MG63 (cell line): Measurements from ENCODE around the gene BCR. TPM values are rescaled to one million over a fixed set of nuclear protein-coding genes. Genes with fewer than 3 reads are reported as not detected.
A peak's percentile ranks its signal among the peaks of the same experiment; 100 is the strongest.
"Not testable (repeated sequence)": the region's sequence is repeated elsewhere in the genome, so short reads cannot be mapped to it uniquely, and the experiment has no call there.

ENCODE experiments used
- DNase-seq: peaks from one replicate; pipeline ENCODE4 v3.0.0-alpha.2; 2020
- H3K27me3 ChIP-seq: fragments of 250-450 bp; sonication (Bioruptor Pico); 2 replicates; pipeline ENCODE4 v1.5.1; 2020; ENCODE audit warnings: mild to moderate bottlenecking, moderate library complexity
- H3K36me3 ChIP-seq: fragments of 250-450 bp; sonication (Bioruptor Pico); 2 replicates; pipeline ENCODE4 v1.5.1; 2020; ENCODE audit warnings: mild to moderate bottlenecking, moderate library complexity
- H3K4me3 ChIP-seq: fragments of 250-450 bp; sonication (Bioruptor Pico); 2 replicates; pipeline ENCODE4 v1.5.1; 2020; ENCODE audit warnings: mild to moderate bottlenecking, moderate library complexity
- H3K9me3 ChIP-seq: fragments of 250-450 bp; sonication (Bioruptor Pico); 2 replicates; pipeline ENCODE4 v1.5.1; 2020; ENCODE audit warnings: mild to moderate bottlenecking, moderate library complexity
- total RNA-seq: library from RNA; depleted of rRNA; stranded (reverse); fragments of >200 nt; shearing (Covaris generic); gene quantifications from 2 replicates; pipeline ENCODE4 v1.2.3, GENCODE V29; 2014; ENCODE audit warnings: low replicate concordance; rRNA removed

The BCR gene
- 10.6 and 17.3 TPM in 2 replicates for total RNA-seq

GRCh38 chr22:23180301-23180892 lies at the start of gene BCR:
Gene BCR, plus strand, starts transcription at chr22:23180509. Its CDS starts 452 bp downstream, at chr22:23180961.
- peak; percentile 68 for DNase-seq
- peaks cover 3% of the 10 kb centered on the region; the same call in 1 of the 2 replicates for H3K36me3 ChIP-seq
- no peaks in the 10 kb centered on the region for H3K27me3 ChIP-seq
- peak within 1 kb of the TSS; percentile 50 for H3K4me3 ChIP-seq
- H3K9me3 ChIP-seq, result no peaks in the 10 kb centered on the region; the same call in 1 of the 2 replicates

DNA sequence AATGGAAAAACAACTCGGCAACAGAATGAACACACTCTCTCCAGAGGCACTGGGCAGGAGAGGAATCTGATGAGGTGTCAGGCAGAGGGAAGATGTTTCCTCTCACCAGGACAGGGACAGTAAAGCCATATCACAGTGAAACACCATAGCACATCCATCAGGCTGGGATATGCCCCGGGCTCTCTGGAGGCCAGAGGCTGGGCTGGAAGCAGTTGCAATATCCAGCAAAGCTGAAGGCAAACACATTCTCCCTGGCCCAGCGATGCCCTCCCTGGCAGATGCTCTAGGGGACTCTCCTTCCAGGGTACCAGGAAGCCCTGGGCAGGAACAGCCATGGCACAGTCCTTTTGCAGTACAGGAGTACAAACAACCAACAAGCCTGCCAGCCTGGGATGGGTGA lies 49.6 kb upstream of the BCR start:
- DNase-seq, result no peak
- H3K27me3 ChIP-seq, result no peaks in the 10 kb centered on the region
- H3K36me3 ChIP-seq, result no peaks in the 10 kb centered on the region
- H3K9me3 ChIP-seq, result no peaks in the 10 kb centered on the region
- no peak overlapping the region for H3K4me3 ChIP-seq

DNA sequence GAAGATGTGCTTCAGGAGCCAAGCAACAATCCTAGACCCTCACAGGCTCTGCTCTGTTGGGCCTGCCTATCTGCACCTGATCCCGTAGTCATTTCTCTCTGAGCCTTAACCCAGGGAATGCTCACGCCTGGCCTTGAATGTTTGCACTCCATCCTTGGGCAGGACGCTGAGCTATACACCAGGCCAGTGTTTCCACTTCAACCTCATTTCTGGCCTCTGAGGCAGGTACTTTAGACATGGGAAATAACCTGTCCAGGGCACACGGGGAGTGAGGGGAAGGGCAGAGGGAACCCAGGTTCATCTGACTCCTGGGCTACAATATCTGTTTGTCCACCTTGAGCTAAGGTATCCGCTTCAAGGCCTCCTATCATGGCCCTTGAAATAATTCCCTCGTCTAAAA lies 48.4 kb upstream of the BCR start:
- H3K9me3 ChIP-seq, result no peaks in the 10 kb centered on the region
- DNase-seq, result no peak
- no peaks in the 10 kb centered on the region for H3K36me3 ChIP-seq
- no peak overlapping the region for H3K4me3 ChIP-seq
- H3K27me3 ChIP-seq, result no peaks in the 10 kb centered on the region

- H3K9me3 ChIP-seq, result no peaks in the 10 kb centered on the region
- H3K4me3 ChIP-seq, result no peak overlapping the region
- H3K27me3 ChIP-seq, result no peaks in the 10 kb centered on the region
- no peaks in the 10 kb centered on the region for H3K36me3 ChIP-seq
- DNase-seq, result no peak
These were observed 47.8 kb upstream of the BCR start for GRCh38 chr22:23132376-23133091.

DNA sequence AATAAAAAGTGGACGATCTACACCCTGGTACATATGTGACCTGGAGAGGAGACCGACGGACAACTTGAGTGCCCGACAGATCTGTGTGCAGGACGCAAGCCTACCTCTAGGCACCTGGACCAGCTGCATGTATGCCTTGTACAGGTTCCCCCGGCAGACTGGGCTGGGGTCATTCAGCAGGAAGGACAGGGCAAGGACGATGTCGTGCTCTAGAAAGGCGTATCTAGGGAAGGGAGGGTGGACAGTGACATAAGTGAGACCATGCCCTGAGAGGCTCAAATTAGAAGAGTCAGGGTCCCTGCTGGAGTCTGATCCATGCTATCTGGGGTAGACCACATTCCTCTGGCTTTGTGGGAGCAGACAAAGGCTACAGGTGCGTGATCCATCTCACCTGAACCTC lies 46.4 kb upstream of the BCR start:
- H3K4me3 ChIP-seq, result no peak overlapping the region
- no peaks in the 10 kb centered on the region for H3K36me3 ChIP-seq
- no peak for DNase-seq
- H3K9me3 ChIP-seq, result no peaks in the 10 kb centered on the region
- H3K27me3 ChIP-seq, result no peaks in the 10 kb centered on the region

- not testable (repeated sequence) for DNase-seq, H3K4me3 ChIP-seq, H3K27me3 ChIP-seq, H3K9me3 ChIP-seq, H3K36me3 ChIP-seq
These were observed 43.3 kb upstream of the BCR start for GRCh38 chr22:23136991-23137390.

DNA sequence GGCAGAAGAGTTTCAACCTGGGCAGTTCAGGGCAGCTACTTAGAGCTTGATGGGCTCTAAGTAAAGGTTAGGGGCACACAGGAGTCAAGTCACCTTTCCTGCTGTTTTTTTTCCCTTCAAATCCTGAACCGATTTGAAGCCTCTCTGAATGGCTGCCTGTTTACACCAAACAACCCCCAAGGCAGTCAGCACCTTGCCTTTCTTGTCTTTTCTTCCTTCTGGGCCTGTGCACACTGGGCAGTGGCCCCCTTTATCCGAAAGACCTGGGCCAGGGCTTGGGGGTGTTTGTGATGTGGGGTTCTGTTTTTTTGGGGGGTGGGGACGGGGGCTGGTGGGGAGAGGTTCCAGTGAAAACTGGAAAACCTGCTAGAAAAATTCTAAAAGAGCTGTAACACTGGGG lies 42.8 kb upstream of the BCR start:
- Histone ChIP-seq H3K27me3 (no peaks in the 10 kb centered on the region), H3K4me3 (no peak overlapping the region), H3K36me3 (no peaks in the 10 kb centered on the region), H3K9me3 (no peaks in the 10 kb centered on the region)
- no peak for DNase-seq

GRCh38 chr22:23137905-23138561 lies 42.3 kb upstream of the BCR start:
- DNase-seq, result no peak
- H3K4me3 ChIP-seq, result no peak overlapping the region
- no peaks in the 10 kb centered on the region for H3K27me3 ChIP-seq
- H3K9me3 ChIP-seq, result no peaks in the 10 kb centered on the region
- H3K36me3 ChIP-seq, result no peaks in the 10 kb centered on the region

DNA sequence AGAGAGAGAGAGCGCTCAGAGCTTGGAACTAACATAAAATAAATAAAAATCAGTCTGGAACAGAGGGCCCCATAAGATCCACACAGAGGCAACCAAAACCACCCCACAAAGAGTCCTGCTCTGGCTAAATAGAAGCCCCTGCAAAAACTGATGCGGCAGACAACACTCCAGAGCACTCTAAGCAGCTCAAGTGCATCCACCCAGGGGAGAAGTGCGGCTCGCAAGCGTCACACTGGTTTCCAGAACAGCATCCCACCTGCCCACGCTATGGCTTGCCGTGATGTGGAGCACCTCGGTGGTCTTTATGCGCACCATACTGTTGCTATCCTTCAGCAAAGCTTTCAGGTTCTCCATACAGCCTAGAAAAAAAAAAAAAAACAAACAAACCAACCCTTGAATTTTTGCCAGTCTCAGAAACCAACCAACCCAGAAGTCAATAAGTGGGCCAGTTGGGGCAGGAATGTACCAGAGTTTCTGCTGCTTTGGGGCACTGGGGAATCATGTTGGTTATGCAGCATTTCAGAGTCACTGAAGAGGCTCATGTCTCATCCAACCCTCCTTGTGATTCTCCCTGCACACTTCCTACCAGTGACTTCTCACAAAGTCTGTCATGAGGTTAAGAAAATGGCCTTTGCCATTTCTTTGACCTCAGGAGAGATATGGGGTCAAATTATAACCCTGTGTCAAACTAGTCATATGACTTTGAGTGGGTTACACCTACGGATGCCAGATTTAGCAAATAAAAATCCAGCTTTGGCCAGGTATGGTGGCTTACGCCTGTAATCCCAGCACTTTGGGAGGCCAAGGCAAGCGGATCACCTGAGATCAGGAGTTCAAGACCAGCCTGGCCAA lies 41.5 kb upstream of the BCR start:
- Histone ChIP-seq H3K36me3 (no peaks in the 10 kb centered on the region), H3K9me3 (no peaks in the 10 kb centered on the region), H3K4me3 (no peak overlapping the region), H3K27me3 (no peaks in the 10 kb centered on the region)
- no peak for DNase-seq

DNA sequence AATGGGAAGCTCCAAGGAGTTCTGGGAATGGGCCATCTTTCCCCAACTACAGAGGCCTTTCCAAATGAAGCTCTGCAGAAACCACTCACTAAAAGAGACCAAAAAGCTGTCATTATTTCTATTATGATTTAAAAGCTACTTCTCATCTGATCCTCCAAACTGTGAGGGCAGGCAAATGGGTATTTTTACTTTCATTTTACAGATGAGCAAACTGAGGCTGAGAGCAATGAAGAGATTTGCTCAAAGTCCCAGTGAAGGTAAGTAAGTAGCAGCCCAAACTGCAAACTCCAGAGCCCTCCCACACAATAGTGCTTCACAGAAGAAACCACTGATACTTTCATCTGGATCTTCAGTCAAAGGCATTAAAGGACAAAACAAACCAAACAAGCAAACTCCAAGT lies 39.9 kb upstream of the BCR start:
- Histone ChIP-seq H3K36me3 (no peaks in the 10 kb centered on the region), H3K4me3 (no peak overlapping the region), H3K9me3 (no peaks in the 10 kb centered on the region), H3K27me3 (no peaks in the 10 kb centered on the region)
- DNase-seq, result no peak

DNA sequence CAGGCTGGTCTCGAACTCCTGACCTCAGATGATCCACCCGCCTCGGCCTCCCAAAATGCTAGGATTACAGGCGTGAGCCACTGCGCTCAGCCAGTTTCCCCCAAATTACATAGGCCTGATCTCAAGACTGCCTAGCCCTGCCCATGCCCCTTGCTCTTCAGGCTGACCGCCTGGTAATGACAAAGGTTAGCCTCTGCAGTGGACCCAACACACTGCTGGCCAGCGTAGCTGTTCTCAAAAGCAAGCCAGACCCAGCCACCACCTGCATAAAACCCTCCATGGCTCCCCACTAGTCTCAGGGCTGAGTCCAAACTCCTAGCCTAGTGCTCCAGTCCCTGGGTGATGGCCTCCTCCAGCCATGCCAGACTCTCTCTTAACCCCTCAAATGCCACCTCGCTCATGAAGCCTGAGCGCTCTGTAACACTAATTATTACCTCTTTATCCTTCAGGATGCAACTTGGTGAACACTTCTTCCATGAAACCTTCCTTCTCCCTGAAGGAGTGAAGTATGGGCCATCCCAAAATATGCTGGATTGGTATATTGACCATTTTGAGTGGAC lies 37.7 kb upstream of the BCR start:
- no peaks in the 10 kb centered on the region for H3K27me3 ChIP-seq
- H3K4me3 ChIP-seq, result no peak overlapping the region
- no peaks in the 10 kb centered on the region for H3K9me3 ChIP-seq
- H3K36me3 ChIP-seq, result no peaks in the 10 kb centered on the region
- no peak for DNase-seq

- DNase-seq, result no peak
- Histone ChIP-seq H3K27me3 (no peaks in the 10 kb centered on the region), H3K36me3 (no peaks in the 10 kb centered on the region)
These were observed 37.2 kb upstream of the BCR start for GRCh38 chr22:23143119-23143518.

GRCh38 chr22:23144432-23144831 lies 35.9 kb upstream of the BCR start:
- H3K36me3 ChIP-seq, result no peaks in the 10 kb centered on the region
- no peak for DNase-seq
- no peaks in the 10 kb centered on the region for H3K9me3 ChIP-seq
- no peak overlapping the region for H3K4me3 ChIP-seq
- no peaks in the 10 kb centered on the region for H3K27me3 ChIP-seq

More at GRCh38 chr22:23143119-23143518, 37.2 kb upstream of the BCR start:
- no peaks in the 10 kb centered on the region for H3K9me3 ChIP-seq
- H3K4me3 ChIP-seq, result no peak overlapping the region

DNA sequence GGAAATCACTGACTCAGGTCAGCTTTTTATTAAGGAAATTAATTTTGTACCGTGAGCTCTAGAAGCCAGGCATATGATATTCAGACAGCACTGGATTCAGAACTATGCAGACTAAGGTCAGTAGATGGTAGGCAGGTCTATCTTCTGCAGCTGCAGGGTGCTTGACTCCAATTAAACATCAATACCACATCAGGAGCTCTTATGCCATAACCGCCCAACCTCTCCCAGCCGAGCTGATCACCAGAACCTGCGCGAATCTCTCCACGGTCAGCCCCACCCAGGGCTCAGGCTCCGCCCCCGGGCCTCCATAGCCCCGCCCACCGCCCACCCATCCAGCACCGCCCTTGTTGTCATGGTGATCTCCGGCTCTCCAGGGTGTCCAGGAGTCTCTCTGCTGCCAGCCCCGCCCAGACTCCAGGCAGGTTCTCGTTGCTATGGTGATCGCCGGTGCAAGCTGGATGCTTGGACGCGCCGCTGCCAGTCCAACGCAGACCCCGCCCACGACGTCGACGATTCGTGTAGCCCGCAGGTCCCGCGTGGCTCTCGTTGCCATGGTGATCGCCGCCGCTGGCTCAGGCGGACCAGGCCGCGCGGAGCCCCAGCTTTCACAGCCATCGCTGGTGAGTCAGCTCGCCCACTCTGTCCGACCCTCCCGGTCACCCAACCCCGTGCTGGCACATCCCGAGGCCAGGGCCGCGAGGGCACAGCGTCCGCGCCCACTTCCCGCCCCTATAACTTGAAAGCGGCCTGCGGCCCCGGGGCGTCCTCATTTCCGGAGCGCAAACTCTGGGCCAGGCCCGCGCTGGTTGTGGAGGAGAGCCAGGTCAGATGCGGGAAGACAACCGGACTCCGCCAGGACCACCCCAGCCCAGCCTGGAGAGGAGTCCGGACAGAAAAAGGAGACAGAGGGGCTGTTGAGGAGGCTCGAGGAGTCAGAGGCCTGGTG lies 35.1 kb upstream of the BCR start, which contains the start of gene RAB36:
RAB36 (plus strand) TSS at position 546 of the 946 bp plus-strand sequence. CDS start 1,140 bp downstream, outside the sequence.
- Histone ChIP-seq H3K4me3 (0 out of 2 replicates have a peak within 1 kb of the TSS, but pooled peaks have one; percentile 8), H3K9me3 (no peaks in the 10 kb centered on the region), H3K27me3 (no peaks in the 10 kb centered on the region), H3K36me3 (no peaks in the 10 kb centered on the region)
- DNase-seq, result peak; percentile 76

DNA sequence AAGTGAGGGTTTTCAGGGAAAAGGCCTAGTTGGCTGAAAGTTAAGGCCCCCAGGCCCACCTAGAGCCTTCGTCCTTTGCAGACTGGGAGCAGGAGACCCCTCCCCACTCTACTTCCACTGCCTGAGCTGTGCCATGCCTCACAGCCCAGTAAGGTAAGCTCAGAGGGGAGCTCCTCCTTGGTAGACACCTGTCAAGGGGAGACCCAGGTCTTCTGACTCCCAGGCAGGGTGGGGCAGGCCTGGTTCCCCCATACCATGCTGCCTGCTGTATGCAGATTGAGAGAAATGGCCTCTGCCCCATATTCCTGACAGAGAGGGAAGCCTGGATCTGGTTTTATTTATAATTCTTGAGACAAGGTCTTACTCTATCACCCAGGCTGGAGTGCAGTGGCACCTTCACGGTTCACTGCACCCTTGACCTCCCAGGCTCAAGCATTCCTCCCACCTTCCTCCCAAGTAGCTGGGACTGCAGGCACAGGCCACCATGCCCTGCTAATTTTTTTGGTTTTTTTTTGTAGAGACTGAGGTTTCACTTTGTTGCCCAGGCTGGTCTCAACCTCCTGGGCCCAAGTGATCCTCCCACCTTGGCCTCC lies 34.3 kb upstream of the BCR start:
- H3K36me3 ChIP-seq, result no peaks in the 10 kb centered on the region
- H3K4me3 ChIP-seq, result no peak overlapping the region
- DNase-seq, result no peak
- no peaks in the 10 kb centered on the region for H3K9me3 ChIP-seq
- no peaks in the 10 kb centered on the region for H3K27me3 ChIP-seq
